KBM-7 (cell line): Measurements from ENCODE around the gene PLK5.
A peak's percentile ranks its signal among the peaks of the same experiment; 100 is the strongest.
"Not testable (repeated sequence)": the region's sequence is repeated elsewhere in the genome, so short reads cannot be mapped to it uniquely, and the experiment has no call there.

ENCODE experiments used
- DNase-seq: peaks from one replicate; pipeline ENCODE4 v3.0.0-alpha.2; 2015
- in situ Hi-C: fragments of 300-500 bp; cut with MboI; formaldehyde crosslinking; loops from 2 replicates; pipeline ENCODE4 v1.14.3; 2020; ENCODE audit warnings: low sequenced_read_pairs, low pct_unique_long_range_greater_than_20kb, mixed read lengths

Gene PLK5

DNA sequence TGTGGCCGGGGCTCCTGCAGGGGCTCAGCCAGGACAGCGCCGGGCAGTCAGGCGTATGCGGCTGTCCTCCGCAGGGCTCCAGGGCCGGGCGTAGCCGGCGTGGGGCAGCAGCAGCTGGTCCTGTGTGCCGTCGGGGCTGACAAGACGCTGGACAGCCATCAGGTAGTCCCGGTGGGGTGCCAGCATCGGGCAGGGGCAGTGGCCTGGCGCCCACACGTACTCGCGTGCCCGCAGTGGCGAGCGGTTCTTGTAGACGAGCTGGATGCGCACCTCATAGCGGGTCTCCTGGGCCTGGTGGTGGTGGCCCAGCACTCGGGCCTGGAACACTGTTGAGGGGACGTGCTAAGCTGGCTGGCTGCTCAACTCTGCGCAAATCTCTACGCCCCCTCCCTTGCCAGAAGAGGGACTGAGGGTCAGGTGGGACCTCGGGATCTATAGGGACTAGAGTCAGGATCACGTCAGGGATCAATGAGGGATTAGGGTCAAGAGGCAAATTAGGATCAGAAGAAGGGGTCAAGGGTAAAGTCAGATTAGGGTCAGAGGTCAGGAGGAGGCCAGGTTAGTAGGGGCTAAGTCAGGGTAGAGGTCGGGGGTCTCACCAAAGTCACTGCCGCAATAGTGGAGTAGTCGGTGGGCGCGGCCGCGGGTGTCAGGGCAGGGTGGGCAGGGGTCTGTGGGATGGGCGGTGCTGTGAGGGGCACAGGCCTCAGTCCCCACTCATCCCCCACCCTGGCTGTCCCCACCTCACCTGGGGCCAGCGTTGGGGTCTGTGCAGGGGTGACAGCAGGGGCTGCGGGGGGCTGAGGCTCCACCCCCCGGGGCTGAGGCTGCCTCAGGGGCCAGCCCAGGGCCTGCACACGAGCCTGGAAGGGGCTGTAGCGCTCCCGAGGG lies 17.6 kb upstream of the PLK5 start:
- in situ Hi-C loops: no loop called here
- no peak for DNase-seq

DNA sequence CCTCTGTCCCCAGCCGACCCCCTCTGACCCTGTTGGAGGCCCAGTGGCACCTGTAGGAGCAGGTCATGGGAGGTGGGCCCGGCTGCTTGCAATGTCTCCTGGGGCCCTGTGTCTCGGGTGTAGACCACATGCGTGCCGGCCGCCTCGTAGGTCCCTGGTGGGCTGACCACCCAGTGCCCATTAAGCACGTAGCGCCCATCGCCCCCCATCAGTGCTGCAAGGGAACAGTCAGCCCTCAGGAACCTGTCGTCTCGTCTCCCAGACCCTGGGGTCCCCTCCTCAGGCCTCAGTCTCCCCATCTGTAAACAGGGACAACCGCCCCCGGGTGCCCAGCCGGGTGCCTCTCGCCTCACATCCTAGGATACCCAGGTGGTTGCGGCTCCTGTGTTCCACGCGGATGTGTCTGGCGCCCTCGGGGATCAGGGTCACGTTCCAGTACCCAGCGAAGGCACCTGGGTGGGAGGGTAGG lies 16.7 kb upstream of the PLK5 start:
- in situ Hi-C loops: no loop called here
- no peak for DNase-seq

GRCh38 chr19:1507763-1508506 lies 15.9 kb upstream of the PLK5 start:
- DNase-seq: peak; percentile 97
- in situ Hi-C loops: no loop called here

DNA sequence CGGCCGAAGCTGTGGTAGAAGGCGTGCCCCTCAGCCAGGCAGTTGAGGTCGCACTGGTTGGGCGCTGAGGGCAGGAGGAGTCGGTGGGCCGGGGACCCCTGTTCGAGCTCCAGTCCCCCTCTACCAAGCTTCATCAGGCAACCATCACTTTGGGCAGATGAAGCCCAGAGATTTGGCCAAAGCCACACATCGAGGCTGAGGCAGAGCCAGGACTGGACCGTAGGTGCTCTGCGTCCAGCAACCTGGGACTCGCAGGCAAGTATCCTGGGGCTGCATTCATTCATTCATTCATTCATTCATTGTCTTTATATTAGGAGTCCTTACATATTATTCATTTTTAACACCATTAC lies 15.4 kb upstream of the PLK5 start:
- in situ Hi-C loops: no loop called here
- DNase-seq: peak; percentile 63

- DNase-seq: no peak
- in situ Hi-C loops: no loop called here
Measured at GRCh38 chr19:1509602-1510441, 14.1 kb upstream of the PLK5 start.

GRCh38 chr19:1510442-1510806 lies 13.5 kb upstream of the PLK5 start:
- in situ Hi-C loops: no loop called here

GRCh38 chr19:1510807-1511206 lies 13.1 kb upstream of the PLK5 start:
- in situ Hi-C loops: no loop called here
- DNase-seq: no peak

More at GRCh38 chr19:1510442-1510806, 13.5 kb upstream of the PLK5 start:
- DNase-seq: no peak

DNA sequence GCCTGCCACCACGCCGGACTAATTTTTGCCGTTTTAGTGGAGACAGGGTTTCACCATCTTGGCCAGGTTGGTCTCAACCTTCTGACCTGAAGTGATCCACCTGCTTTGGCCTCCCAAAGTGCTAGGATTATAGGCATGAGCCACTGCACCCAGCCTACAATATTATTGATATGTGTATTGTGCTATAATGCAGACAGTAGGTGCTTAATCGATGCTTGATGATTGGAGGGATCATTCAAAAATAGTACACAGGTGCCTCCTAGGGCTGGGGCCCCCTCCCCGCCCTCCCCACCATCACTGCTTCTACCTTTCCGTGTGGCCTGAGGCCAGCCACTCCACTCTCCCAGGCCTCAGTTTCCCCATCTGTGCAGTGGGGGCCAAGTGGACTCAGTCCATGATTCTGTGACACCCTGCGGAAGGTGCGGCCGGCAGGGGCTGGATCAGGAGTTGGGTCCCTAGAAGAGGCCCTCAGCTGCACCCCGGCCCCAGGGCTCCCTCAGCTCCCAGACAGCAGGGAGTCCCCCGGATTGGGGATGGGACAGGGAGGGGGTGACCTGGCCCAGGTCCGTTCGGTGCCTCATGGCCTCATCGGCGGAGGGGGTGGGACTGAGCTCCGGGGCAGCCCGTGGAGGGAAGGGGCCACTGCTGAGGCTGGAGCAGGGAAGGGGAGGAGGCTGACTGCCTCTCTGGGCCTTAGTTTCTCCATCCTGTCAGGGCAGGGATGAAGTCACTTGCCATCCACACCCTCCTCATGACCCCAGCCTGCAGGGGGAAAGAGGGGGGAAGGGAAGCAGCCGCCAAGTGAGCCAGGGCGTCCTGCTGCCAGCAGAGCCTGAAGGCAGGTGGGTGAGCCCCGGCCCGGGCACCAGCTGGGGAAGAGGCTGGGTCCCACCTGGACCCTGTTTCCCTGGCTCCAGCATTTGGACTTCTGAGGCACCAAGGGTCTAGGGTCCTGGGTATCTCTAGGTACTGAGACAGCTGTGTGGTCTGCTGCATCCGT lies 12.3 kb upstream of the PLK5 start:
- in situ Hi-C loops: no loop called here
- no peak for DNase-seq

GRCh38 chr19:1512671-1513498 lies 11.0 kb upstream of the PLK5 start, which contains the start of gene ADAMTSL5:
Gene ADAMTSL5, minus strand, starts transcription at chr19:1513019. Its CDS starts 2,076 bp downstream, at chr19:1510943.
- DNase-seq: peak; percentile 43
- in situ Hi-C loops: no loop called here

- DNase-seq: peak; percentile 60
- in situ Hi-C loops: no loop called here
Measured at GRCh38 chr19:1513499-1514294, 10.2 kb upstream of the PLK5 start.

GRCh38 chr19:1514295-1514661 lies 9.6 kb upstream of the PLK5 start:
- in situ Hi-C loops: no loop called here
- DNase-seq: no peak

DNA sequence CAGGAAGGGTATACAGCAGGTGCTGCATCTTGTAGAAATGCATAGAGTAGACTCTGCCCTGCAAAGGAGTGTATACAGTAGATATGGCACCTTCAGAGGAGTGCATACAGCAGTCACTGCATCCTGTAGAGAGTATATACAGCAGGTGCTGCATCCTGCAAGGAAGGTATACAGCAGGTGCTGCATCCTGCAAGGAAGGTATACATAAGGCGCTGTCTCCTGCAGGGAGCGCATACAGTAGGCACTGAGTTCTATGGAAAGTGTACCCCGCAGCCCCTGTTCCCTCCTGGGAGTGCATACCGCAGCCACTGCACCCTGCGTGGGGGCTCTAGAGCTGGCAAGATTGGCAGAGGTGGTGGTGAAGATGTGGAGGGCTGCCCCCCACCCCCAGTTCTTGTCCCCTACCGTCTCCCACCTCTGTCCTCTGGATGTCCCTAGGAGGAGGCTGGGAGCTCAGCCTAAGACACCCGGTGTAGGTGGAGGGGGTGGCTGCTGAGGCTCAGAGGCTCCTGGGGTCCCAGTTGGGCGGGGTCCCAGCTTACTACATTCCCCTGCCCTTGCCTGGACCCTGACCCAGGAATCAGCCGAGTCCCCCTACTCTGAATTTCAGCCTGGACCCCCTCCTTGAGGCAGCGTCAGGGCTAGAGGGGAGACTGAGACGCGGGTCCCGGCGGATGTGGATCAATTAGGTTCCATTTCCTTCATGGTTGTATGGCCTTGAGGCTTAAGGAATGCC lies 8.7 kb upstream of the PLK5 start:
- no peak for DNase-seq
- in situ Hi-C loops: no loop called here

GRCh38 chr19:1516395-1516753 lies 7.5 kb upstream of the PLK5 start:
- in situ Hi-C loops: no loop called here
- DNase-seq: no peak

DNA sequence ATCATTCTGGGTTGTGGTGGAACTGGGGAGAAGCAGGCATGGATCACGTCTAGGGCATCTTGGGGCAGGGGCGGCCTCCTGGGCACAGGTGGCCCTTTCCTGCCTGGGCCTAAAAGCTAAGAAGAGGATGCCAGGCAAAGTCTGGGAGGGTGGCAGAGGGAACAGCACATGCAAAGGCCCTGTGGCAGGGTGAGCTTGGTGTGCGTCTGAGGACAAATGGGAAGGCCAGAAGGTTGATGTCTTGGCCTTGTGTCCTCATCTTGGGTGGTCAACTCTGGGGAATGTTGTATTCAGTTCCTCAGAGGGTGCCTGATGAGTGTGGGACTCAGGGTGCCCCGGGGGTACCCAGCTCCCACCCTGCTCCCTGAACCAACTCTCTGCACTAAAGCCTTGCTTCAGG lies 5.4 kb upstream of the PLK5 start:
- no peak for DNase-seq
- in situ Hi-C loops: no loop called here

GRCh38 chr19:1519802-1520201 lies 4.1 kb upstream of the PLK5 start:
- in situ Hi-C loops, DNase-seq: not testable (repeated sequence)

DNA sequence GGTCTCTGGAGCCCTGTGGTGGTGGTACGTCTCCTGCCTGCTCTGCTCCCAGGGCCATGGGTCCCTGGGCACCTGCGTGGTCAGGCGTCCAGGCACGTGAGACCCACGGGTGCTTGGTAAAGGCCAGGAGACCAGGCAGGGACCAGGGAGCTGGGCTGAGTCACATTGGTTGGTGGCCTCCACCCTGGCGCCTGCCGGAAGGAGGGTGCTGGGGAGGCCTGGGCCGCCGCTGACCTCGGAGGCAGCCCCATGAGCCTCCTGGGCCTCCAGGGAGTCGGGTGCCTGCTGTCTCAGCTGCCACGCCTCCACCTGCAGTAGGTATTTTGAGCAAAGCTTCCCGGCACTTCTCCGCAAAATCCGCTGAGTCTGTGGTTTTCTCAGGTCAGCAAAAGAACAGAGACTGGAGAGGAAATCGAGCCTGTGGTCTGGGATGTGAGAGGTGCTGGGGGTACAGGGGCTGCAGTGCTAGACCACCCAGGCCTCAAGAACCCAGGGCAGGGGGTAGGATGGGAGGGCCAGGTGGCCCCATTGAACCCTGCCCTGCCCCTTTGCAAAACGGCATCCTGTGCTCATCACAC lies 3.6 kb upstream of the PLK5 start:
- no peak for DNase-seq
- in situ Hi-C loops: no loop called here
